GM23338 (cell line): ENCODE data around the gene NAPA. TPM values are rescaled to one million over a fixed set of nuclear protein-coding genes. Genes with fewer than 3 reads are reported as not detected.

ENCODE experiments used
- ATAC-seq: fragments of 200-7000 bp; cut with Tn5 transposase; 3 replicates; pipeline ENCODE4 v1.9.1; 2020
- DNase-seq: peaks from one replicate; pipeline ENCODE4 v3.0.0-alpha.2; 2015; ENCODE audit warnings: low spot score
- H2AFZ ChIP-seq: fragments of 200-600 bp; sonication (generic); 2 replicates; pipeline ENCODE4 v1.8.0; 2016; ENCODE audit warnings: antibody characterized with exemption, mild to moderate bottlenecking, moderate library complexity
- H3F3A ChIP-seq: fragments of 200-600 bp; sonication (generic); replicated peaks from 2 replicates; pipeline ENCODE4 v1.8.0; 2017; ENCODE audit warnings: antibody characterized with exemption, mixed run types, low read depth
- H3K27ac ChIP-seq: fragments of 200-600 bp; sonication (generic); 2 replicates; pipeline ENCODE4 v1.6.1; 2016; ENCODE audit warnings: low read depth
- H3K27me3 ChIP-seq: fragments of 200-600 bp; sonication (generic); 2 replicates; pipeline ENCODE4 v1.8.0; 2016; ENCODE audit warnings: mild to moderate bottlenecking, mixed run types, moderate library complexity; ENCODE audit not compliant: insufficient read depth
- H3K36me3 ChIP-seq: fragments of 200-600 bp; sonication (generic); 2 replicates; pipeline ENCODE4 v1.8.0; 2016; ENCODE audit warnings: mild to moderate bottlenecking; ENCODE audit not compliant: insufficient read depth
- H3K4me1 ChIP-seq: fragments of 200-600 bp; sonication (generic); 2 replicates; pipeline ENCODE4 v1.8.0; 2016; ENCODE audit warnings: mild to moderate bottlenecking, moderate library complexity; ENCODE audit not compliant: insufficient read depth
- H3K4me2 ChIP-seq: fragments of 200-600 bp; sonication (generic); 2 replicates; pipeline ENCODE4 v1.7.1; 2017; ENCODE audit warnings: mixed run types
- H3K4me3 ChIP-seq: fragments of 200-600 bp; sonication (generic); 2 replicates; pipeline ENCODE4 v1.6.1; 2016; ENCODE audit warnings: mixed run types
- H3K79me2 ChIP-seq: fragments of 200-600 bp; sonication (generic); replicated peaks from 2 replicates; pipeline ENCODE4 v1.8.0; 2017; ENCODE audit warnings: mild to moderate bottlenecking; ENCODE audit not compliant: insufficient read depth
- H3K9me2 ChIP-seq: fragments of 200-600 bp; sonication (generic); 2 replicates; pipeline ENCODE4 v1.8.0; 2017; ENCODE audit not compliant: insufficient read depth
- H4K20me1 ChIP-seq: fragments of 200-600 bp; sonication (generic); replicated peaks from 2 replicates; pipeline ENCODE4 v1.8.0; 2017; ENCODE audit warnings: mild to moderate bottlenecking; ENCODE audit not compliant: insufficient read depth
- H3K27ac Mint-ChIP-seq: 2 replicates; pipeline ENCODE4 v1.8.0; 2020; ENCODE audit warnings: inconsistent platforms, mild to moderate bottlenecking, moderate library complexity, mixed read lengths
- H3K27me3 Mint-ChIP-seq: 3 replicates; pipeline ENCODE4 v1.8.0; 2022; ENCODE audit warnings: low read depth, mild to moderate bottlenecking, moderate library complexity, mixed read lengths, inconsistent platforms; ENCODE audit not compliant: insufficient read depth, poor library complexity
- H3K36me3 Mint-ChIP-seq: 3 replicates; pipeline ENCODE4 v1.8.0; 2021; ENCODE audit warnings: low read depth, mild to moderate bottlenecking, inconsistent platforms, moderate library complexity, mixed read lengths
- H3K4me1 Mint-ChIP-seq: 3 replicates; pipeline ENCODE4 v1.8.0; 2020; ENCODE audit warnings: mild to moderate bottlenecking, inconsistent platforms, mixed read lengths
- H3K4me3 Mint-ChIP-seq: 3 replicates; pipeline ENCODE4 v1.8.0; 2021; ENCODE audit warnings: moderate library complexity, mild to moderate bottlenecking, inconsistent platforms, mixed read lengths
- H3K9me3 Mint-ChIP-seq: 3 replicates; pipeline ENCODE4 v1.8.0; 2020; ENCODE audit warnings: moderate library complexity, mild to moderate bottlenecking, inconsistent platforms, mixed read lengths
- CREB1 ChIP-seq: fragments of 250-450 bp; sonication (Bioruptor Pico); IDR thresholded peaks from 2 replicates; pipeline ENCODE4 v1.5.0; 2020; ENCODE audit warnings: low read depth, mild to moderate bottlenecking, moderate library complexity
- JUNB ChIP-seq: IDR thresholded peaks from one replicate; pipeline ENCODE4 v1.6.1; 2016; ENCODE audit warnings: antibody characterized with exemption; ENCODE audit not compliant: unreplicated experiment
- NANOG ChIP-seq: IDR thresholded peaks from 2 replicates; pipeline ENCODE4 v1.6.1; 2016; ENCODE audit warnings: antibody characterized with exemption, borderline replicate concordance
- ZNF331 ChIP-seq: fragments of 250-450 bp; sonication (Bioruptor Pico); IDR thresholded peaks from 2 replicates; pipeline ENCODE4 v1.5.0; 2020; ENCODE audit warnings: low read depth, mild to moderate bottlenecking, moderate library complexity
- polyA plus RNA-seq: library from polyadenylated mRNA; unstranded; fragments of >200 nt; fragmentation: Nextera tagmentation; extraction: Ambion mirVana; gene quantifications from 2 replicates; pipeline ENCODE4 v1.2.1, GENCODE V29; 2016
- total RNA-seq: library from RNA; depleted of rRNA; stranded (reverse); fragments of >200 nt; shearing (Covaris generic); gene quantifications from 2 replicates; pipeline ENCODE4 v1.2.3, GENCODE V29; 2014
- TF ChIP-seq, protein P1 (sequence below): IDR thresholded peaks from one replicate; pipeline ENCODE4 v1.6.1; 2018; ENCODE audit warnings: antibody characterized with exemption; ENCODE audit not compliant: unreplicated experiment
- TF ChIP-seq, protein P2 (sequence below): IDR thresholded peaks from 2 replicates; pipeline ENCODE4 v1.6.1; 2016; ENCODE audit warnings: antibody characterized with exemption

Gene NAPA
- total and polyA plus RNA-seq, 2 experiments from 2014 or later: 52.0 to 72.1 TPM

DNA sequence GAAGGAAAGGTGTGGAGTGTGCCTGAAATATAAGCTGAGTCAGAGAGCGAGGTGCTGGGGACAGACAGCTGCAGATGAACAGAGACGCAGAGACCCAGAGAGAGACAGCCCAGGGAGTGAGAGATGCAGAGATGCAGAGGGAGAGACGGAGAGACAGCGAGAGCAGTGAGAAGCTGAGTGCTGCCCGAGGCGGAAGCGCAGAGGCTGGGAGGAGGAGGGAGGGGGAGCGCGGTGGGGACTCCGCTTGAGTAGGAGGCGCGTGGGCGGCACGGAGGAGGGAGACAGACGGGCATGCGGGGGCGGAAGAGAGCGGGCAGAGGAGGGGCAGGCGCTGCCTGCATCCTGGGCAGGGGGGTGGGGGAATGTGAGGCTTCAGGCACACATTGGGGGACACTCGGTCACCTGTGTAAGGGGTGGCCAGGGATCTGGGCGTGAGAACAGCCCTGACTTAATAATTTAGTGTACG lies 68.9 kb downstream of the NAPA start:
- H3K4me3 ChIP-seq: peak overlapping the region; percentile 67
- H3K36me3 Mint-ChIP-seq: no peaks in the 10 kb centered on the region; the same call in 2 of the 3 replicates
- peaks cover 35% of the 10 kb centered on the region for H3K27me3 Mint-ChIP-seq
- peak overlapping the region; percentile 56 for H3K4me3 Mint-ChIP-seq
- ATAC-seq (peak; percentile 6), DNase-seq (peak; percentile 67)
- peaks cover 35% of the 10 kb centered on the region for H3K4me1 Mint-ChIP-seq
- no peaks in the 10 kb centered on the region for H3K79me2 ChIP-seq
- H3K36me3 ChIP-seq: no peaks in the 10 kb centered on the region
- peaks cover 6% of the 10 kb centered on the region for H4K20me1 ChIP-seq
- H3K9me3 Mint-ChIP-seq: no peaks in the 10 kb centered on the region; the same call in 2 of the 3 replicates
- peaks cover 23% of the 10 kb centered on the region for H3K4me1 ChIP-seq
- no peaks in the 10 kb centered on the region for H3K9me2 ChIP-seq
- TF ChIP-seq CREB1 (CRISPR knock-in tag): no peak
- TF ChIP-seq, protein P1, sequence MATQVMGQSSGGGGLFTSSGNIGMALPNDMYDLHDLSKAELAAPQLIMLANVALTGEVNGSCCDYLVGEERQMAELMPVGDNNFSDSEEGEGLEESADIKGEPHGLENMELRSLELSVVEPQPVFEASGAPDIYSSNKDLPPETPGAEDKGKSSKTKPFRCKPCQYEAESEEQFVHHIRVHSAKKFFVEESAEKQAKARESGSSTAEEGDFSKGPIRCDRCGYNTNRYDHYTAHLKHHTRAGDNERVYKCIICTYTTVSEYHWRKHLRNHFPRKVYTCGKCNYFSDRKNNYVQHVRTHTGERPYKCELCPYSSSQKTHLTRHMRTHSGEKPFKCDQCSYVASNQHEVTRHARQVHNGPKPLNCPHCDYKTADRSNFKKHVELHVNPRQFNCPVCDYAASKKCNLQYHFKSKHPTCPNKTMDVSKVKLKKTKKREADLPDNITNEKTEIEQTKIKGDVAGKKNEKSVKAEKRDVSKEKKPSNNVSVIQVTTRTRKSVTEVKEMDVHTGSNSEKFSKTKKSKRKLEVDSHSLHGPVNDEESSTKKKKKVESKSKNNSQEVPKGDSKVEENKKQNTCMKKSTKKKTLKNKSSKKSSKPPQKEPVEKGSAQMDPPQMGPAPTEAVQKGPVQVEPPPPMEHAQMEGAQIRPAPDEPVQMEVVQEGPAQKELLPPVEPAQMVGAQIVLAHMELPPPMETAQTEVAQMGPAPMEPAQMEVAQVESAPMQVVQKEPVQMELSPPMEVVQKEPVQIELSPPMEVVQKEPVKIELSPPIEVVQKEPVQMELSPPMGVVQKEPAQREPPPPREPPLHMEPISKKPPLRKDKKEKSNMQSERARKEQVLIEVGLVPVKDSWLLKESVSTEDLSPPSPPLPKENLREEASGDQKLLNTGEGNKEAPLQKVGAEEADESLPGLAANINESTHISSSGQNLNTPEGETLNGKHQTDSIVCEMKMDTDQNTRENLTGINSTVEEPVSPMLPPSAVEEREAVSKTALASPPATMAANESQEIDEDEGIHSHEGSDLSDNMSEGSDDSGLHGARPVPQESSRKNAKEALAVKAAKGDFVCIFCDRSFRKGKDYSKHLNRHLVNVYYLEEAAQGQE: peak; percentile 6
- peaks cover 28% of the 10 kb centered on the region; the same call in 1 of the 2 replicates for H3F3A ChIP-seq
- H3K4me2 ChIP-seq: peak overlapping the region; percentile 85
- H3K27me3 ChIP-seq: peaks cover 23% of the 10 kb centered on the region
- no peak overlapping the region for H2AFZ ChIP-seq
- H3K27ac Mint-ChIP-seq: no peak overlapping the region; the same call in 1 of the 2 replicates
- no peak overlapping the region for H3K27ac ChIP-seq

DNA sequence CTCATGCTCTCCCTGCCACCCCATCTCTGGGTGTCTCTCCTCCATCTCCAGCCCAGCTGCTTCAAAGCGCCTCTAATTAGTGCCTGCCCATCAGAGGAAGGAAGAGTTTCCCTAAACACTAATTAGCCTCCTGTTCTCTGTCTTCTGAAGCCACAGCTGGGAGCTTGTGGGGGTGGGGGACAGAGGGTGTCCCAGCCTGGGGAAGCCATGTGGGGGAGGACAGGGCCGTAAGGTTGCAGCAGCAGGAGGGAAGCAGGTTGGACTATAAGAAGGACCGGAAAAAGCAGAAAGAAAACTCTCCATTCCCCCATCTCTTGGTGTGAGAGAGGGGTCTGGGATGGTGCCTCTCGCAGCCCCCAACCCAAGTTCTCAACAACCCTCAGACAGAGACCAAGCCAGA lies 69.3 kb downstream of the NAPA start:
- Mint-ChIP-seq H3K9me3 (no peaks in the 10 kb centered on the region; the same call in 2 of the 3 replicates), H3K27me3 (peaks cover 35% of the 10 kb centered on the region), H3K4me3 (peak overlapping the region; percentile 56), H3K36me3 (no peaks in the 10 kb centered on the region; the same call in 2 of the 3 replicates), H3K4me1 (peaks cover 35% of the 10 kb centered on the region), H3K27ac (no peak overlapping the region; the same call in 1 of the 2 replicates)
- no peak overlapping the region for H2AFZ ChIP-seq
- H4K20me1 ChIP-seq: peaks cover 6% of the 10 kb centered on the region
- H3F3A ChIP-seq: peaks cover 28% of the 10 kb centered on the region; the same call in 1 of the 2 replicates
- no peaks in the 10 kb centered on the region for H3K36me3 ChIP-seq
- peak overlapping the region; percentile 67 for H3K4me3 ChIP-seq
- no peaks in the 10 kb centered on the region for H3K9me2 ChIP-seq
- H3K27me3 ChIP-seq: peaks cover 23% of the 10 kb centered on the region
- H3K27ac ChIP-seq: no peak overlapping the region
- H3K4me2 ChIP-seq: peak overlapping the region; percentile 85
- ATAC-seq (no peak), DNase-seq (no peak)
- H3K4me1 ChIP-seq: peaks cover 23% of the 10 kb centered on the region
- H3K79me2 ChIP-seq: no peaks in the 10 kb centered on the region
- TF ChIP-seq, protein P1: no peak
- TF ChIP-seq JUNB (no peak), NANOG (no peak), ZNF331 (no peak)
- TF ChIP-seq, protein P2, sequence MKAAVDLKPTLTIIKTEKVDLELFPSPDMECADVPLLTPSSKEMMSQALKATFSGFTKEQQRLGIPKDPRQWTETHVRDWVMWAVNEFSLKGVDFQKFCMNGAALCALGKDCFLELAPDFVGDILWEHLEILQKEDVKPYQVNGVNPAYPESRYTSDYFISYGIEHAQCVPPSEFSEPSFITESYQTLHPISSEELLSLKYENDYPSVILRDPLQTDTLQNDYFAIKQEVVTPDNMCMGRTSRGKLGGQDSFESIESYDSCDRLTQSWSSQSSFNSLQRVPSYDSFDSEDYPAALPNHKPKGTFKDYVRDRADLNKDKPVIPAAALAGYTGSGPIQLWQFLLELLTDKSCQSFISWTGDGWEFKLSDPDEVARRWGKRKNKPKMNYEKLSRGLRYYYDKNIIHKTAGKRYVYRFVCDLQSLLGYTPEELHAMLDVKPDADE: no peak
